Frontal cortex (tissue), 4 donors: ENCODE data around the gene ST6GALNAC4. TPM values are rescaled to one million over a fixed set of nuclear protein-coding genes. Genes with fewer than 3 reads are reported as not detected.
A peak's percentile ranks its signal among the peaks of the same experiment; 100 is the strongest.

Experiments used
- DNase-seq, 2 donors: peaks; one replicate each; pipeline ENCODE4 v3.0.0; 2012; ENCODE audit warnings: low spot score in 2 of 2
- FAIRE-seq: peaks from 2 replicates; lab custom pipeline; 2012; peaks lifted over from hg19 to GRCh38; lab: Jason Lieb, UNC
- total RNA-seq: library from RNA; depleted of rRNA; stranded (reverse); fragments of >200 nt; gene quantifications from one replicate; pipeline ENCODE4 v1.2.3, GENCODE V29; 2014
- donor health status: control.
- donor health status: control.
- donor health status: control.

The ST6GALNAC4 gene, protein sequence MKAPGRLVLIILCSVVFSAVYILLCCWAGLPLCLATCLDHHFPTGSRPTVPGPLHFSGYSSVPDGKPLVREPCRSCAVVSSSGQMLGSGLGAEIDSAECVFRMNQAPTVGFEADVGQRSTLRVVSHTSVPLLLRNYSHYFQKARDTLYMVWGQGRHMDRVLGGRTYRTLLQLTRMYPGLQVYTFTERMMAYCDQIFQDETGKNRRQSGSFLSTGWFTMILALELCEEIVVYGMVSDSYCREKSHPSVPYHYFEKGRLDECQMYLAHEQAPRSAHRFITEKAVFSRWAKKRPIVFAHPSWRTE
- total RNA-seq: 6.5 TPM

GRCh38 chr9:127916720-127917581 is at the start of gene ST6GALNAC4:
Gene ST6GALNAC4 (minus strand): TSS chr9:127917041. CDS start chr9:127916419, 622 bp downstream.
- no peak for FAIRE-seq
- peak; percentile 97 to 99 for DNase-seq

DNA sequence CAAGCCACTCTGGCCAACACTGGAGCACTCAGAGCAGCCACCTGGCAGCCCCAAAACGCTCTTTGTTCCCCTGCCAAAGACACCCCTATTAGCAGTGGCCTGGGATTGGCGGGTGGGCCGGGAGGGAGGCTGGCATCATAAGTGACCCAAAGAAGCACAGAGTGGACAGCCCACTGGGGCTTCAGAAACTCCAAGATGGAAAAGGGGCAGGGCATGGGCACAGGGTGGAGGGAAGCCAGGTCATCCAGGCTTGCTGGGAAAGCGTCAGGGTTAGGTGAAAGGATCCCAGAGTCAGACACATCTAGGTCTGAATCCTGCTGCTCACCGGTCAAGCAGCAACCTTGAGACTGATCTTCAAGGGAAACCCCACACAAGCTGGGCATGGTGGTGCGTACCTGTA is 49.1 kb upstream of the ST6GALNAC4 start:
- FAIRE-seq (no peak), DNase-seq (no peak)

- FAIRE-seq (no peak), DNase-seq (no peak)
These were observed 46.7 kb upstream of the ST6GALNAC4 start for GRCh38 chr9:127963359-127964064.

DNA sequence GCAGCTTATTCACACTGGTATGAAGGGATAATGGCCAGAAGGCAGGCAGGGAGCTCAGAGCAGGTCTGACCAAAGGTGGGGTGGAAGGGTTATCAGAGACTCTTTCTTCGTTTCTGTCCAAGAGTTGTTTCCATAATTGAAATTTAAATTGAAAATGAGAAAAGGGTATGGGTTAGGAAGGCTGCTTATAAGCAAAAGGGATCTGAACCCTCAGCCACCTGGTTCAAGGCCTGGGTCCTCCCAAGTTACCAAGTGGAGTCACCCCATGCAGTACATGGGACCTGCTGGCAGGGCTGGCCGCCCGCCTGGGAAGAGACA is 46.2 kb upstream of the ST6GALNAC4 start:
- FAIRE-seq: no peak
- DNase-seq: no peak

GRCh38 chr9:127962278-127962677 is 45.4 kb upstream of the ST6GALNAC4 start:
- DNase-seq: no peak
- FAIRE-seq: no peak

- no peak for FAIRE-seq
These were observed 44.8 kb upstream of the ST6GALNAC4 start for GRCh38 chr9:127961613-127962155.

DNA sequence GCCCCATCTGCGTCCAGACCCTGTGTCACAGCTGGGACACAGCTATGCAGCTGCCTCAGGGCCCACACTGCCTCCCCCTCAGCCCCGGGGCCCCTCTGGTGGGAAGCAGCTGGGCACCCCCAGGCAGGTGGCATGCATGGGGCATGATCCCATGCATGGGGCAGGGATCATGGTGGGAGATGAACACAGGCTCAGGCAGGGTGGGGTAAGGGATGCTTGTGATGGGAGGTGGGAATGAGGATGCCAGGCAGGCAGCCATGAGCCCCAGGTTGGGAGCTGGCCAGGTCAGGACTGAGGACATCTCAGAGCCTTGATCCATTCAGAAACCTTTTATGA is 44.3 kb upstream of the ST6GALNAC4 start:
- no peak for DNase-seq
- FAIRE-seq: no peak

More at GRCh38 chr9:127961613-127962155, 44.8 kb upstream of the ST6GALNAC4 start:
- no peak for DNase-seq

DNA sequence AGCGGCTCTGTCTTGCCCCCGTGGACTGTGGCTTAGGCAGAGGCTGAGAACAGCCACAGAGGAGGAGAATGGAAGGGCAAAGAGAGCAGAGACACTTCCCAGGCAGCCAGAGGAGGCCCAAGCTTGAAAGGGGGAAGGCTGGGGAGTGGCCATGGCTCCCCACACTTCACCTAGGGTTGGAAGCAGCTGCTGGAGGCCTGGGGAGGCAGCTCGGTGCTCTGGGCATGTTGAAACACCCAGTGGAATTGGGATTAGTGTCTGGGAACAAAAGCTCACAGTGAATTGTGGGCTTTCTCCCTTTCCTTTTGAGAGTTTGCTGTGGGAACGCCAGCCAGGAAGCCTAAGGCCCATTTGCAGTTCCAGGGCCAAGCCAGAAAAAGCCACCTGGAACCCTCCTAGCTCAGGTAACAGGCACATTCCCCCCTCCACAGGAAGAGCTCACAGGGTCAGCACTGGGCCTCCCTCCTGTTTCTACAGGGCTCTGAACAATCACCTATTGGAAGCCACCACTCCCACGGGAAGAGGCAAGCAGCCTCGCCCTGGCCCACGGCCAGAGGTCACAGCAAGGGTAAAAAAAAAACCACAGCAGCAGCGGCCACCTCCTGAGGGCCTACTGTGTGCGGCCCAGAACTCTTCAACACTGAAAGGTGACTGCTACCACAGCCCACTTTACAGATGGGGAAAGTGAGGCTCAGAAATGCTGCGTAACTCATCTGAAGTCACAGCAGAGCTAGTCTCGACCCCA is 43.7 kb upstream of the ST6GALNAC4 start:
- FAIRE-seq (no peak), DNase-seq (no peak)

DNA sequence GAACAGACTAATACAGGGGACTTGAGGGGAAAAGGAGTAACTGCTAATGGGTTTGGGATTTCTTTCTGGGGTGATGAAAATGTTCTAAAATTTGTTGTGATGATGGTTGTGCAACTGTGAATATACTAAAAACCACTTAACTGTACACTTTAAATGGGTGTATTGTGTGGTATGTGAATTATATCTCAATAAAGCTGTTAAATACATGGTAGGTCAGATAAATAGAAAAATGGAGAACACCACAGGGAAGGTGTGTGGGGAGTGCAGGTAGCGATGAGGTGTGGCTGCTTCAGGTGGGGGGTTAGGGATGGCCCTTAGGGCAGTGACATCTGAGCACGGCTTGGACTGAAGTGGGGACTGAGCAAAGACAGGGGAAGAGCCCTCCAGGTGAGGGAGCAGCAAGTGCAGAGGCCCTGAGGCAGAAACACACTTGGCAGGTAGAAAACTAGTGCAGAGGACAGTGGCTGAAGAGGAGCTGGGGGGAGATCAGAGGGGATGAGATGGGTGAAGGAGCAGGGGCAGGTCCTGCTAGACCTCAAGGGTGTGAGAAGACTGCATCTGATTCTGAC is 43.1 kb upstream of the ST6GALNAC4 start:
- no peak for FAIRE-seq
- no peak for DNase-seq

DNA sequence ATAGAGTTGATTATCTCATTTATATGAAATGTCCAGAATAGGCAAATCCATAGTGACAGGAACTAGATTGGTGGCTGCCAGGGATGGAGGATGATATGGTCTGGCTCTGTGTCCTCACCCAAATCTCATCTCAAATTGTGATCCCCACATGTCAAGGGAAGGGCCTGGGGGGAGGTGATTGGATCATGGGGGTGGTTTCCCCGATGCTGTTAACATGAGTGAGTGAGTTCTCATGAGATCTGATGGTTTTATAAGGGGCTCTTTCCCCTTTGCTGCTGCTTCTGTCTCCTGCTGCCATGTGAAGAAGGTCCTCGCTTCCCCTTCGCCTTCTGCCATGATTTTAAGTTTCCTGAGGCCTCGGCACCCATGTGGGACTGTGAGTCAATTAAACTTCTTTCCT is 42.6 kb upstream of the ST6GALNAC4 start:
- no peak for DNase-seq
- no peak for FAIRE-seq

DNA sequence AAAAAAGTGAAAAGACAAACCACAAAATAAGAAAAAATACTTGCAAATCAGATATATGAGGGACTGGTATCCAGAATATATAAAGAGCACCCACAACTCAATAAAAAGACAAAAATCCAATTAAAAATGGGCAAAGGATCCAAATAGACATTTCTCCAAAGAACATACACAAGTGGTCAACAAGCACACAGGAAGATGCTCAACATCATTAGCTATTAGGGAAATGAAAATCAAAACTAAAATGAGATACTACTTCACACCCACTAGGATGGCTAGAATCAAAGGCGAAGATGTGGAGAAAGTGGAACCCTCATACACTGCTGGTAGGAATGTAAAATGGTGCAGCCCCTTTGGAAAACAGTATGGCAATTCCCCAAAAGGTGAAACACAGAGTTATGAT is 41.9 kb upstream of the ST6GALNAC4 start:
- DNase-seq: no peak
- FAIRE-seq: no peak

DNA sequence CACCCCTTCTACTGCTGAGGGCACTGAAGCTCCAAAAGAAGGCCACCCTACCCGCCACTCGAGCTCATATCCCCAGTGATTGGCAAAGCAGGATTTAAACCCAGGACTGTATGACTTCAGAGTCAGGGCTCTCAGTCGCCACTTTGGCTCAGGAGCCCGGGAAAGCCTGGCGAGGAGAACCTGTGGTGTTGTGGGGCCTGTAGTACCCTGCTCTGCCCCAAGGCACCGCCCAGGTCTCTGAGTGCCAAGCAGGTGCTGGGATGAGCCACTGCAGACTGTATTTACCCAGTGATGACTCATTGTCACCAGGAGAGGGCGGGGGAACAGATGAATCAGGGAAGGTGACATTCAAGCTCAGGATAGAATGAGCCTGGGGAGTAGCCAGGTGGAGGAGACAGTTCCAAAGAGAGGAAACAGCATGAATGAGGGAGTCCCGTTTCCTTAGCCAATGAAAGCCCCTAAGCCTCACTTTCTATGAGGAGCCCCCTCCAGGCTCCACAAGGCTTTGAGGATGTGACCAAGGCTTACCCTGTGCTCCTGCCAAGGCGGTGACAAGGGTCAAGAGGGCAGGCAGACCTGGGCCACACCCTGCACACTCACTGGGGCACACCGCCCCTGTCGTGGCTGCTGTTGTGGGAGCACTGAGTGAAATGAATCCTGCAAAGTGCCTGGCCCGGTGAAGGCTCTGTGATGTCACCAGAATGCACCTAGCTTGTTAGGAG is 38.6 kb upstream of the ST6GALNAC4 start:
- FAIRE-seq (no peak), DNase-seq (peak in 1 of 2 donors; percentile 77)

DNA sequence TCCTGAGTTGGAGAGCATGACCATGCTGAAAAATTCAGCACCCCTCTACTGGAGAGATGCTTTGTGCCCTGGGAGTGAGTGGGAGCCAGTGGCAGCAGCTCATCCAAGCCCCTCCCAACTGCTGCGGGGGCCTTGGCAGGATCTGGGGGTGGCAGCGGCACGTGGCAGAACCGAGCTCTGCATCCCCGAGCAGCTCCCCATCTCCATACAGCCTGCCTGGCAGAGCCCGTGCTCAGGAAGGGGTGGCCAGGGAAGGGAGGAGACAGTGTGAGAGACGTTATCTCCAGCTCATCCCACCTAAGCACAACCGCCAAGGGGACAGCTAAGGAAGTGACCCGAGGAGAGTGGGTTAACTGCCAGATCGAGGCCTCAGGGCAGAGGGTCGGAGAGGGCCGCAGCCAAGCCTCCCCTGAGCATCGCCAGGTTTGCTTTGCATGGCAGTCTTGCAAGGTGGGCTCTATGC is 38.0 kb upstream of the ST6GALNAC4 start:
- no peak for FAIRE-seq
- peak in 1 of 2 donors; percentile 70 for DNase-seq

GRCh38 chr9:127953768-127954505 is 37.1 kb upstream of the ST6GALNAC4 start:
- FAIRE-seq: no peak
- DNase-seq: no peak

DNA sequence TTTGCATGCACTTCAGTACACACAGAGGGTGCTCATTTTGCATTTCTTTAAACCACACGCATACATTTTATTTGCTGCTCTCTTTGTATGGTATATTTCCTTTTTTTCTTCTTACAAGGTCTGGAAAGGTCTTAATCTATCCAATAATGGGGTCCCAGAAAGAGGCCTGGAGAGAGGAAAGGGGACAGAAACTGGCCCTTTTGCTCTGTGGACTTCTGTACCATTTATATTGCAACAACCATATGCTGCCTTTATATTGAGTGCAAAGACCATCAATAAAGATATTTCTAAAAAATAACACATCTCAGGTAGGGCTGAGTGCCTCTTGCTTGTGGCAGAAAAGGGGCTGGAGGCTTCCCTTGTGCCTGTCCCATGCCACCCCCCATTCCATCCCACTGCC is 36.3 kb upstream of the ST6GALNAC4 start:
- no peak for DNase-seq
- no peak for FAIRE-seq

DNA sequence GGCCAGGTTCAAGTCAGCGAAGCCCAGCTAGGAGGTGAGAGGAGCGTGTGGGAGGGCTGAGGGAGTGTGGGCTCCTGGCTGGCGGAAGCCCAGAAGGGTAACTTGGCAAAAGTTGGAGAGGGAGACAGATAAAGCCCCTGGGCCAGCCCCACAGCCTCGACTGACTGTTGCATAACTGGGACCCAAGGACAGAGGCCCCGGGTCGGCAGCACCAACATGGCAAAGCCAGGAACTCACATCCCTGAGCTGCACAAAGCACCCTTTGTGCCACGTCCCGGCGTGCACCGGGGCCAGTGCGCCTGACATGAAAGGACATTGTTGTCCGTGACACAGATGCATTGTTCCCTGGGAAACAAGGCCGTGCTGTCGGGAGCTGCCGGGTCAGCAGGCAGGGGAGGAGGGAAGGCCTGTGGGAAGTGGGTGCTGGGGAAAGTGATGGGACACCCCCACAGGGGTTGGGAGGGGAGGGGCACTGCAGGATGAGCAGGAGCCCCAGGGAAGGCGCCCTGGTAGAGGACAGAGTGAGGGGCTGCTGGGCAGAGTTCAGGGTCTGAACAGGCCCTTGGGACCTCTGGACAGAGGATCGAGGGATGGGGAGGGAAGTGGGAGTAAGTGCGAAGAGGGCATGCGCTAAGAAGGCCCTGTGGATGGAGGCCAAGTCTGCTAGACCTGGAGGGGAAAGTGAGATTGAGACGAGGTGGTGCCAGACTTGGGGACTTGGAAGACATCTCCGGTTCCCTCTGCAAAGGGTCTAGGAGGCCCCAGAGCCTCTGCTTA is 33.9 kb upstream of the ST6GALNAC4 start:
- DNase-seq: peak; percentile 72 to 73
- no peak for FAIRE-seq

- no peak for FAIRE-seq
- DNase-seq: no peak
These were observed 33.1 kb upstream of the ST6GALNAC4 start for GRCh38 chr9:127949827-127950512.
